Uterus (tissue), 4 donors: Measurements from ENCODE around the gene CYB561. TPM values are rescaled to one million over a fixed set of nuclear protein-coding genes. Genes with fewer than 3 reads are reported as not detected.

ENCODE experiments used
- DNase-seq, 2 donors: peaks; one replicate each; pipeline ENCODE4 v3.0.0-alpha.2; 2019 to 2020
- H3K27ac ChIP-seq, 2 donors: fragments of 200-600 bp; sonication (generic); 1 replicate in 1 of 2; 2 replicates in 1 of 2; pipeline ENCODE4 v1.5.1; 2016 to 2018
- H3K27me3 ChIP-seq, 2 donors: fragments of 200-600 bp; sonication (generic); one replicate each; pipeline ENCODE4 v1.5.1; 2018 to 2019; ENCODE audit warnings: control low read depth in 1 of 2
- H3K36me3 ChIP-seq, 2 donors: fragments of 200-600 bp; sonication (generic); one replicate each; pipeline ENCODE4 v1.5.1; 2019; ENCODE audit warnings: control low read depth in 1 of 2
- H3K4me1 ChIP-seq, 2 donors: fragments of 200-600 bp; sonication (generic); one replicate each; pipeline ENCODE4 v1.5.1; 2018 to 2019; ENCODE audit warnings: control low read depth in 1 of 2
- H3K4me3 ChIP-seq, 2 donors: fragments of 200-600 bp; sonication (generic); 1 replicate in 1 of 2; 2 replicates in 1 of 2; pipeline ENCODE4 v1.5.1; 2018 to 2019; ENCODE audit warnings: mild to moderate bottlenecking in 1 of 2
- H3K9me3 ChIP-seq, 2 donors: fragments of 200-600 bp; sonication (generic); one replicate each; pipeline ENCODE4 v1.5.1; 2019; ENCODE audit warnings: control low read depth in 1 of 2
- CTCF ChIP-seq, 4 experiments: fragments of 200-600 bp in 2 of 4; fragments of 450-650 bp in 2 of 4; sonication (generic) in 2 of 4; IDR thresholded peaks; one replicate each; pipeline ENCODE4 v1.5.1; 2016 to 2019; ENCODE audit warnings: antibody characterized with exemption in 4 of 4, mild to moderate bottlenecking in 2 of 4, moderate library complexity in 1 of 4
- POLR2A ChIP-seq, 2 donors: fragments of 450-650 bp; IDR thresholded peaks; one replicate each; pipeline ENCODE4 v1.6.1; 2016; ENCODE audit warnings: antibody characterized with exemption in 2 of 2, mild to moderate bottlenecking in 1 of 2, moderate library complexity in 1 of 2
- intact Hi-C: fragments of 100-400 bp; cut with DNase I; formaldehyde crosslinking; loops from one replicate; pipeline ENCODE4 v1.15.1; 2023; ENCODE audit warnings: low total_unique reads
- small RNA-seq: library from RNA; depleted of rRNA; stranded (forward); fragments of <200 nt; gene quantifications from one replicate; pipeline ENCODE3, GENCODE V24; 2016
- total RNA-seq, 4 donors: library from RNA; depleted of rRNA in 3 of 4; stranded (reverse); fragments of >200 nt in 3 of 4; gene quantifications; one replicate each; pipeline versions ENCODE4 v1.1.0 to v1.2.4, GENCODE V29; 2014 to 2023
- donor health status: DM: yes; HTN: yes; CAD: no.

The CYB561 gene
- total RNA-seq, 4 donors from 2014 or later = 15.0 to 19.5 (median 16.5) TPM

DNA sequence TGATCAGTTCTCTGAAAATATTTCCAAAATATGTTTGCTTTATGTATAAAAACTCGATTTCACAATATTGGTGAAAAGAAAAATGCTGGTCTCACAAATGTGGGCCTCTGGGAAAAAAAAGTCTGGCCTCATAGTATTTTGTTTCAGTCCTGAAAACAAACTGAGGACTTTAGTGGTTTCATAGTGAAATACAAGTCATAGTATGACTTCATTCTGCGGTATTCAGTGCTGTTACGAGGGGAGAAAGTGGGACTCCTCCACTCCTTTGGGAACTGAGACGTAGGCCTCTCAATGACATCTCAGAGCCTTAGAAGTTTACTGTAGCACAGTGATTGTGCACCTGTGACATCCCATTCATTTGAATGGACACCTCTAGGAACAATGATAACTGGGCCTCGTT, 56.0 kb downstream of the CYB561 start:
- TF ChIP-seq POLR2A (IDR thresholded peaks at IDR 0.05) (no peak), CTCF (IDR thresholded peaks at IDR 0.05) (no peak)
- no peaks in the 10 kb centered on the region for H3K27me3 ChIP-seq
- no peak overlapping the region for H3K27ac ChIP-seq
- H3K4me3 ChIP-seq = no peak overlapping the region
- no peaks in the 10 kb centered on the region for H3K36me3 ChIP-seq
- intact Hi-C loops = no loop called here
- DNase-seq = no peak
- H3K4me1 ChIP-seq = no peaks in the 10 kb centered on the region
- H3K9me3 ChIP-seq = no peaks in the 10 kb centered on the region

DNA sequence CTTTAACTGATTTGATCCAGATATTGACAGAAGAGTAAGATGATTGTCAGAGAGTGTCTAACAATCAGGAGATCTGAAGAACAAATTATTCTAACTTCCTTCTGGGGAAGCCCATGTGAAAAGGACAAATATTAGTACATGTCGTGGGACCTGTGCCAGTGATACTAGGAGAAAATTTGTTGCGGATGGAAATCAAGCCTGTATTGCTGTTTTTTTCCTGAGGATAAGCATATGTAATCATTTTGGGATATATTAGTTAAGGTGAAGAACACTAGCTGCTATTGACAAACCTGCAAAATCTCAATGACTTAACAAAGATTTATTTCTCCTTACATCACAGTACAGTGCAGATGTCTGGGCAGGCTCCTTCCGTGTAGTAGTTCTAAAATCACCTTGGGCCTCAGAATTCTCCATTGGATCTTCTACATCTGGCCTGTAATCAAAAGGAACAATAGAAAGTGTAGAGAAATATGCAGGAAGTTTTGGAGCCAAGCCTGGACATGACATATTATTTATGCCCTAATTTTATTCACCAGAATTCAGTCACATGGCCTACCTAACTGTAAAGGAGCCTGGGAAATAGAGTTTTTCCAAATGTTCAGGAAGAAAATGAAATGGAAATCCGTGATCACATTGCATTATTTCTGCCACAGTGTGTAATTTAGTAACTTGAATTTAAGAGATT, 58.3 kb downstream of the CYB561 start:
- TF ChIP-seq CTCF (IDR thresholded peaks at IDR 0.05) (no peak), POLR2A (IDR thresholded peaks at IDR 0.05) (no peak)
- Histone ChIP-seq H3K4me1 (no peaks in the 10 kb centered on the region), H3K27ac (no peak overlapping the region), H3K36me3 (no peaks in the 10 kb centered on the region), H3K27me3 (no peaks in the 10 kb centered on the region), H3K4me3 (no peak overlapping the region), H3K9me3 (no peaks in the 10 kb centered on the region)
- DNase-seq = no peak
- intact Hi-C loops = no loop called here

DNA sequence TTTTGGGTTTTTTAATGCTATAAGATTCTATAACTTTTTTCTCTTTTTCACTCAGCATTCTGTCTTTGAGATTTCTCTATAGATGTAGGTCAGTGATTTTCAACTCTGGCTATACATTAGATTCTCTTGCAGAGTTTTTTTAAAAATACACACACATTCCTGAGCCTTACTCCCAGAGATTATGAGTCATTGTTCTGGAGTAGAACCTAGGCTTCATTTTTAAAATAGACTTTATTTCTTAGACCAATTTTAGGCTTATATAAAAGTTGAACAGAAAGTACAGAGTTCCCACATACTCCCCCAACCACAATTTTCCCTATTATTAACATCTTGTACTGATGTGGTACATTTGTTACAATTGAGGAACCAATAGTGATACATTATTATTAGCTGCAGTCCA, 63.3 kb downstream of the CYB561 start:
- no peaks in the 10 kb centered on the region for H3K4me1 ChIP-seq
- no peak for TF ChIP-seq POLR2A (IDR thresholded peaks at IDR 0.05)
- TF ChIP-seq CTCF (IDR thresholded peaks at IDR 0.05) = no peak
- no peak for DNase-seq
- no peaks in the 10 kb centered on the region for H3K27me3 ChIP-seq
- H3K27ac ChIP-seq = no peak overlapping the region
- intact Hi-C loops = no loop called here
- H3K4me3 ChIP-seq = no peak overlapping the region
- no peaks in the 10 kb centered on the region for H3K9me3 ChIP-seq
- H3K36me3 ChIP-seq = no peaks in the 10 kb centered on the region

Small RNA genes within 50 kb of the gene (small RNA-seq; reads per million reads assigned to genes)
- gene AC005828.6 = not detected

Other genes starting within 250 kb of the CYB561 start
- 10 to 100 TPM in 1 of 4 donors, 1 to 10 TPM in 1, under 1 TPM in 1, not detected in 1; 0.77 to 27.4 (median 7.9) TPM for gene ACE, start 30.8 kb upstream of the CYB561 start, total RNA-seq
- gene KCNH6, start 77.1 kb upstream of the CYB561 start, total RNA-seq = not detected
- gene DCAF7, start 104.2 kb upstream of the CYB561 start, total RNA-seq = 10 to 100 TPM in 3 of 4 donors, 1 to 10 TPM in 1; 5.6 to 51.1 (median 25.1) TPM
- 10 to 100 TPM in 2 of 4 donors, 1 to 10 TPM in 2; 4.1 to 13.0 (median 8.4) TPM for gene TACO1, start 154.6 kb upstream of the CYB561 start, total RNA-seq
- gene MAP3K3, start 176.1 kb upstream of the CYB561 start, total RNA-seq = 10 to 100 TPM; 31.5 to 63.0 (median 56.3) TPM